Measurements from ENCODE around the gene GATD1.

GATD1 gene

DNA sequence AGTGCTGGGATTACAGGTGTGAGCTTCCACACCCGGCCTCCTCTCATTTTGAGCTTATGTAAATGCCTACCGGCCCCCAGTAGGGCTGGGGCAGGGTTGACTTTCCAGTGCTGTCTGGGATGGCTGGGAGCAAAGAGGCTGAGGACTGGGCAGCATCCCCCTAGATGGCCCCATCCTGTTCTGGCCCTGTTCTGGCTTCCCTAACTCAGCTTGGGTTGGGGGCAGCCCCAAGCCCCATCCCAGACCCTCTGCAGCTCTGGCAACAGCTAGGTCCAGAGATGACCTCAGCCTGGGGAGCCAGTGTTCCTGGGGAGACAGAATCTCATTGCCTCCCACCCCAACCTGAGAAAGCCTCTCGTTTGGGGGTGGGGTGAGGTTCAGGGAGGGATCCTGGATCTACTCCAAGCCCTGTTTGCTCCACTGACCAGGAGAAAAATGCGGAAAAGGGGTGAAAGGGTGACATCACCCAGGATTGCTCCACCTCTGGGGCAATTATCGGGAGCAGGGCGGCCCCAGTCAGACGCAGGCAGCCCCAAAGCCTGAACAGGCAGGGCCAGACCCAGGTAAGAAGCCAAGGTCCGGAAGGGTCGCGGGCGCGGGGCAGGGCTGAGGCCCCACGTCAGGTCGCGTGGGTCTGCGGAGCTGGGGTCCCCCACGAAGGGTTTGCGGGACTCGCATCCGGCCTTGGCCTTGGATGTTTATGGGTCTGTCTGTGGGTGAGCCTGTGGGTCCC is 41.3 kb upstream of the GATD1 start, which contains the start of gene PNPLA2:
Gene PNPLA2 (plus strand): TSS at position 519 of the 733 bp plus-strand sequence. CDS start 805 bp downstream, outside the sequence.
- no peak for TF ChIP-seq CTCF (conservative IDR thresholded peaks at IDR 0.05; ENCODE audit: low read depth)
- H3K27ac ChIP-seq, result peak within 1 kb of the TSS; percentile 97
- ChIA-PET CTCF (interaction anchor here (0.7 kb wide), 1 partner anchor 15 kb away, joined by 3 read pairs; no protein-coding TSS in a partner anchor), POLR2A (ENCODE audit: low non-redundant PET) (interaction anchor here (0.7 to 1.6 kb wide), 9 partner anchors 9 to 49 kb away, joined by 3 to 10 read pairs (median 4); partner anchors contain the start of genes CD151, POLR2L, RPLP2 and TSPAN4)
- DNase-seq (ENCODE audit: low spot score), result peak; percentile 74

DNA sequence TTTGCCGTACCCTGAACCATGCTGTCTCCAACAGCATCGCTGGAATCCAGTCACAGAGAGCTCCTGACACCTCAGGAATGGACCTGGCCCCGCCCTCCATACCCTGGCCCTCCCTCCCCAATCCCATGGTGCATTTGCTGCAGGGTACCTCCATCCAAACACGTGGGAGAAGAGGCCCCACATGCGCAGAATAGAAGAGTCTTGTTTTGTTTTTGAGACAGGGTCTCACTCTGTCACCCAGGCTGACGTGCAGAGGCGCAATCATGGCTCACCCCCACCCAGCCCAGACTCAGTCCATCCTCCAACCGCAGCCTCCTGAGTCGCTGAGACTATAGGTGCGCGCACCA is 39.1 kb upstream of the GATD1 start:
- no peak for DNase-seq (ENCODE audit: low spot score)
- CTCF ChIA-PET, result interaction anchor here (0.7 to 1.6 kb wide), 2 partner anchors 19 to 31 kb away, joined by 3 to 5 read pairs; partner anchors contain the start of gene SLC25A22
- POLR2A ChIA-PET (ENCODE audit: low non-redundant PET), result no interaction called here

GRCh38 chr11:815675-816432 is 38.6 kb upstream of the GATD1 start:
- peak overlapping the region; percentile 97 for H3K27ac ChIP-seq
- ChIA-PET POLR2A (ENCODE audit: low non-redundant PET) (no interaction called here), CTCF (interaction anchor here (0.7 kb wide), 1 partner anchor 18 kb away, joined by 3 read pairs; the partner anchor contains the start of gene SLC25A22)
- TF ChIP-seq CTCF (conservative IDR thresholded peaks at IDR 0.05; ENCODE audit: low read depth), result no peak
- no peak for DNase-seq (ENCODE audit: low spot score)

More for the DNA sequence above, 39.1 kb upstream of the GATD1 start:
- TF ChIP-seq CTCF (conservative IDR thresholded peaks at IDR 0.05; ENCODE audit: low read depth), result no peak
- peak overlapping the region; percentile 97 for H3K27ac ChIP-seq

DNA sequence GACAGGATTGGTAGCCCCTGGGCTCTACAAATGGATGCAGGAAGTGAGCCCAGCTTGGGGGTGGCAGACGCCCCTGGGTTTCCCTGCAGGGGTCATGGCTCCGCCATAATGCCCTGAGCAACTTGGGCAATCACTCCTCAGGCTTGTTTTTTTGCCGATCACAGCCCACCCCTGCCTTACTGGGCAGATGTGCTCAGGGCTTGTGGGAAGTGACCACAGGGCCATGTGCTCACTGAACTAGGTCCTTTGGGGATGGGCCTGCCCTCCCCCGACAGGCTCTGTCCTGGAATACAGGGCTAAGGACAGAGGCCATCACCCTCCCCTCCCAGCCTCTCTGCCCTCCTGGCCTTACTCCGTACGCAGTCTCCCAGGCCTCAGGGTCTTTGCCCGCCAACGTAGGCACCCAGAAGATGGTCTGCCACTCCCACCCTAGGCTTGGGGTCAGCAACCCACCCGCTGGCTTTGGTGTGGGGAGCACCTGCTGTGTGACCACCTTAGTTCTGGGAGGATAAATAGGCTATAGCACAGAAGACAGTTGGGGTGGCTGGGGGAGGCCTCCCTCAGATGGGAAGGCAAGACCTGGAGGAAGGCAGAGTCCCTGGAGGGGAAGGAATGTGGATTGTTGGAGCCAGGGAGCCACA is 36.3 kb upstream of the GATD1 start:
- peak overlapping the region; percentile 97 for H3K27ac ChIP-seq
- no peak for TF ChIP-seq CTCF (conservative IDR thresholded peaks at IDR 0.05; ENCODE audit: low read depth)
- ChIA-PET CTCF (no interaction called here), POLR2A (ENCODE audit: low non-redundant PET) (no interaction called here)
- no peak for DNase-seq (ENCODE audit: low spot score)

DNA sequence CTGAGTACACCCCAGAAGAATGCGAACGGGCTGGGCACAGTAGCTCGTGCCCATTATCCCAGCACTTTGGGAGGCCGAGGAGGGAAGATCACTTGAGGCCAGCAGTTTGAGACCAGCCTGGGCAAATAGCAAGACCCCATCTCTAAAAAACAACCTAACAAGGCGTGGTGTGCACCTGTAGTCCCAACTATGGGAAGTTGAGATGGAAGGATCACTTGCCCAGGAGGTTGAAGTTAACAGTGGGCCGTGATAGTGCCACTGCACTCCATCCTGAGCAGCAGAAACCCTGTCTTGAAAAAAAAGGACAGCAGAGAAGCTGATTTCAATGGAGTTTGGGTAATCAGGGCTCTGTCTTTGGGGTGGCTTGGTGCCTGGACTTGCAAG is 35.8 kb upstream of the GATD1 start:
- H3K27ac ChIP-seq, result peak overlapping the region; percentile 97
- ChIA-PET CTCF (no interaction called here), POLR2A (ENCODE audit: low non-redundant PET) (interaction anchor here (0.7 to 1.1 kb wide), 2 partner anchors 16 to 22 kb away, joined by 3 to 4 read pairs; no protein-coding TSS in a partner anchor)
- DNase-seq (ENCODE audit: low spot score), result no peak
- no peak for TF ChIP-seq CTCF (conservative IDR thresholded peaks at IDR 0.05; ENCODE audit: low read depth)

DNA sequence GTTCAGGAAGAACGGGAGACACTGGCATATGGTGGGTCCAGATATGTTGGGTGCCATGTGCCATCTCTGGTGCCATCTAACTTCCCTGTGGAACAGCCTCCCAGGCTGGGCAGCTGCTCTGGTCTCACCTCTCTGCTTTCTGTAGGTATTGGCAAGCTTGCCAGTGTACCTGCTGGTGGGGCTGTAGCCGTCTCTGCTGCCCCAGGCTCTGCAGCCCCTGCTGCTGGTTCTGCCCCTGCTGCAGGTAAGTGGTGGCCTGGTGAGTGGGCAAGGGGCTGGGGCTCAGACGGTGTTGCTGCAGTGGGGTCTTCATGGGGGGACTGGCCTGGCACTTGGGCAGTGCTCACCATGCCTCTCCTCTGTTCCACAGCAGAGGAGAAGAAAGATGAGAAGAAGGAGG is 35.1 kb upstream of the GATD1 start:
- no peak for DNase-seq (ENCODE audit: low spot score)
- ChIA-PET POLR2A (ENCODE audit: low non-redundant PET) (interaction anchor here (0.7 to 1.1 kb wide), 2 partner anchors 17 to 22 kb away, joined by 3 to 4 read pairs; no protein-coding TSS in a partner anchor), CTCF (no interaction called here)
- TF ChIP-seq CTCF (conservative IDR thresholded peaks at IDR 0.05; ENCODE audit: low read depth), result no peak
- H3K27ac ChIP-seq, result peak overlapping the region; percentile 97

Measured in RWPE1 (cell line).